ENCODE measurements around the gene MYRFL. TPM values are rescaled to one million over a fixed set of nuclear protein-coding genes. Genes with fewer than 3 reads are reported as not detected.
A peak's percentile ranks its signal among the peaks of the same experiment; 100 is the strongest.

The MYRFL gene
- total RNA-seq, 1 donor from 2014 or later: 0.95 TPM

- DNase-seq (ENCODE audit: low spot score): no peak
Measured at GRCh38 chr12:69896653-69897381, 71.8 kb downstream of the MYRFL start.

GRCh38 chr12:69897744-69898143 lies 72.7 kb downstream of the MYRFL start:
- no peak for DNase-seq (ENCODE audit: low spot score)

- DNase-seq (ENCODE audit: low spot score): no peak
Measured at GRCh38 chr12:69898236-69898635, 73.2 kb downstream of the MYRFL start.

GRCh38 chr12:69900720-69901131 lies 75.7 kb downstream of the MYRFL start:
- DNase-seq (ENCODE audit: low spot score): peak; percentile 84

GRCh38 chr12:69901221-69901905 lies 76.3 kb downstream of the MYRFL start:
- no peak for DNase-seq (ENCODE audit: low spot score)

GRCh38 chr12:69903548-69903947 lies 78.5 kb downstream of the MYRFL start:
- no peak for DNase-seq (ENCODE audit: low spot score)

GRCh38 chr12:69904777-69905176 lies 79.8 kb downstream of the MYRFL start:
- no peak for DNase-seq (ENCODE audit: low spot score)

GRCh38 chr12:69905801-69906200 lies 80.8 kb downstream of the MYRFL start:
- DNase-seq (ENCODE audit: low spot score): no peak

- no peak for DNase-seq (ENCODE audit: low spot score)
Measured at GRCh38 chr12:69906411-69907216, 81.6 kb downstream of the MYRFL start.

- DNase-seq (ENCODE audit: low spot score): no peak
Measured at GRCh38 chr12:69908203-69908602, 83.2 kb downstream of the MYRFL start.

GRCh38 chr12:69910694-69911093 lies 85.7 kb downstream of the MYRFL start:
- peak; percentile 20 for DNase-seq (ENCODE audit: low spot score)

- no peak for DNase-seq (ENCODE audit: low spot score)
Measured at GRCh38 chr12:69913526-69913925, 88.5 kb downstream of the MYRFL start.

- no peak for DNase-seq (ENCODE audit: low spot score)
Measured at GRCh38 chr12:69915964-69916363, 90.9 kb downstream of the MYRFL start.

- DNase-seq (ENCODE audit: low spot score): no peak
Measured at GRCh38 chr12:69916544-69917235, 91.7 kb downstream of the MYRFL start.

GRCh38 chr12:69918287-69918686 lies 93.3 kb downstream of the MYRFL start:
- no peak for DNase-seq (ENCODE audit: low spot score)

GRCh38 chr12:69919495-69919894 lies 94.5 kb downstream of the MYRFL start:
- no peak for DNase-seq (ENCODE audit: low spot score)

GRCh38 chr12:69921831-69922230 lies 96.8 kb downstream of the MYRFL start:
- no peak for DNase-seq (ENCODE audit: low spot score)

GRCh38 chr12:69922999-69923398 lies 98.0 kb downstream of the MYRFL start:
- no peak for DNase-seq (ENCODE audit: low spot score)

GRCh38 chr12:69925291-69925690 lies 100.3 kb downstream of the MYRFL start:
- DNase-seq (ENCODE audit: low spot score): no peak

- DNase-seq (ENCODE audit: low spot score): no peak
Measured at GRCh38 chr12:69927164-69927563, 102.1 kb downstream of the MYRFL start.

GRCh38 chr12:69929125-69929524 lies 104.1 kb downstream of the MYRFL start:
- no peak for DNase-seq (ENCODE audit: low spot score)

GRCh38 chr12:69929531-69929930 lies 104.5 kb downstream of the MYRFL start:
- no peak for DNase-seq (ENCODE audit: low spot score)
